SK-N-SH (cell line): ENCODE data around the gene SLC7A6OS. TPM values are rescaled to one million over a fixed set of nuclear protein-coding genes. Genes with fewer than 3 reads are reported as not detected.

Experiments used
- CTCF ChIA-PET: fragments of 300-600, 350-600 bp; formaldehyde crosslinking; extraction: SDS; loops from one replicate; lab custom pipeline; 2021; lab: Yijun Ruan, JAX
- POLR2A ChIA-PET: fragments of 350-600 bp; sonication (Branson Sonifier 250); formaldehyde crosslinking; extraction: SDS; loops from one replicate; lab custom pipeline; 2020; ENCODE audit warnings: antibody characterized with exemption, inconsistent platforms; lab: Yijun Ruan, JAX
- DNase-seq: peaks from one replicate; pipeline ENCODE4 v3.0.0; 2012
- H2AFZ ChIP-seq: fragments of 200-600 bp; sonication (generic); 2 replicates; pipeline ENCODE4 v1.8.1; 2016; ENCODE audit warnings: antibody characterized with exemption, mild to moderate bottlenecking, low read depth
- H3F3A ChIP-seq: fragments of 200-600 bp; sonication (generic); replicated peaks from 2 replicates; pipeline ENCODE3; 2016; ENCODE audit warnings: antibody characterized with exemption, mild to moderate bottlenecking; ENCODE audit not compliant: insufficient read depth
- H3K27ac ChIP-seq, 2 experiments: fragments of 200-500 bp in 1 of 2; fragments of 200-600 bp in 1 of 2; sonication (Bioruptor generic) in 1 of 2; sonication (generic), shearing (Covaris generic) in 1 of 2; 2 replicates each; pipeline versions ENCODE4 v1.5.1 to v1.6.1; 2014 to 2016; ENCODE audit warnings: low read depth in 2 of 2, inconsistent platforms in 1 of 2, low read length in 1 of 2, mild to moderate bottlenecking in 1 of 2, mixed read lengths in 1 of 2
- H3K27me3 ChIP-seq: fragments of 200-600 bp; sonication (generic), shearing (Covaris generic); 2 replicates; pipeline ENCODE4 v1.6.1; 2016; ENCODE audit warnings: mixed run types; ENCODE audit not compliant: insufficient read depth
- H3K36me3 ChIP-seq, 2 experiments: fragments of 200-500 bp in 1 of 2; fragments of 200-600 bp in 1 of 2; sonication (Bioruptor generic) in 1 of 2; sonication (generic) in 1 of 2; replicated peaks in 1 of 2; 2 replicates each; pipeline versions ENCODE3 to v1.5.1; 2014 to 2016; ENCODE audit warnings: low read length in 1 of 2, mild to moderate bottlenecking in 1 of 2; ENCODE audit not compliant: insufficient read depth in 2 of 2, control insufficient read depth in 1 of 2
- H3K4me1 ChIP-seq, 2 experiments: fragments of 200-500 bp in 1 of 2; fragments of 200-600 bp in 1 of 2; sonication (Bioruptor generic) in 1 of 2; sonication (generic), shearing (Covaris generic) in 1 of 2; 2 replicates each; pipeline versions ENCODE4 v1.5.1 to v1.6.1; 2014 to 2016; ENCODE audit warnings: low read depth in 1 of 2, low read length in 1 of 2, mixed run types in 1 of 2; ENCODE audit not compliant: insufficient read depth in 2 of 2, control insufficient read depth in 1 of 2
- H3K4me2 ChIP-seq: fragments of 200-600 bp; sonication (generic), shearing (Covaris generic); 2 replicates; pipeline ENCODE4 v1.6.1; 2017; ENCODE audit warnings: mixed run types
- H3K4me3 ChIP-seq, 2 experiments: fragments of 200-500 bp in 1 of 2; fragments of 200-600 bp in 1 of 2; sonication (Bioruptor generic) in 1 of 2; sonication (generic), shearing (Covaris generic) in 1 of 2; 2 replicates each; pipeline versions ENCODE4 v1.5.1 to v1.8.1; 2014 to 2016; ENCODE audit warnings: low read depth in 2 of 2, inconsistent platforms in 1 of 2, low read length in 1 of 2, mild to moderate bottlenecking in 1 of 2, mixed read lengths in 1 of 2, moderate library complexity in 1 of 2
- H3K79me2 ChIP-seq: fragments of 200-600 bp; sonication (generic); 2 replicates; pipeline ENCODE4 v1.8.1; 2017; ENCODE audit warnings: mild to moderate bottlenecking; ENCODE audit not compliant: insufficient read depth
- H3K9ac ChIP-seq: fragments of 200-600 bp; sonication (generic); 2 replicates; pipeline ENCODE4 v1.6.1; 2017; ENCODE audit warnings: mixed run types
- H3K9me2 ChIP-seq: fragments of 200-600 bp; sonication (generic); 2 replicates; pipeline ENCODE4 v1.6.1; 2017; ENCODE audit warnings: mixed run types
- H3K9me3 ChIP-seq: fragments of 200-600 bp; sonication (generic); 2 replicates; pipeline ENCODE4 v1.6.1; 2017; ENCODE audit warnings: mixed run types, mild to moderate bottlenecking, moderate library complexity
- H4K20me1 ChIP-seq: fragments of 200-600 bp; sonication (generic); 2 replicates; pipeline ENCODE4 v1.6.1; 2017; ENCODE audit warnings: mild to moderate bottlenecking, mixed run types; ENCODE audit not compliant: insufficient read depth
- CHD2 ChIP-seq: fragments of 150-350 bp; IDR thresholded peaks from 2 replicates; pipeline ENCODE4 v1.6.1; 2018; ENCODE audit warnings: low read length; ENCODE audit not compliant: partially characterized antibody
- ELF1 ChIP-seq: IDR thresholded peaks from 2 replicates; pipeline ENCODE4 v1.4.0; 2012
- FOSL2 ChIP-seq: IDR thresholded peaks from 2 replicates; pipeline ENCODE4 v1.4.0; 2012; ENCODE audit warnings: low read depth, mild to moderate bottlenecking, moderate library complexity, borderline replicate concordance
- FOXJ3 ChIP-seq: sonication (generic); formaldehyde crosslinking; IDR thresholded peaks from 2 replicates; pipeline ENCODE4 v1.5.1; 2020; ENCODE audit warnings: mild to moderate bottlenecking, missing genetic modification reagents
- GABPA ChIP-seq: IDR thresholded peaks from 2 replicates; pipeline ENCODE4 v1.4.0; 2012; ENCODE audit warnings: low read depth, mild to moderate bottlenecking
- GATA2 ChIP-seq: sonication (generic); formaldehyde crosslinking; IDR thresholded peaks from 2 replicates; pipeline ENCODE4 v1.5.0; 2020; ENCODE audit warnings: mild to moderate bottlenecking, missing genetic modification reagents
- IRF3 ChIP-seq: fragments of 150-350 bp; IDR thresholded peaks from 2 replicates; pipeline ENCODE4 v1.6.1; 2016; ENCODE audit warnings: mild to moderate bottlenecking, low read depth, low read length
- NFIC ChIP-seq: IDR thresholded peaks from 2 replicates; pipeline ENCODE4 v1.4.0; 2012; ENCODE audit warnings: borderline replicate concordance
- NRF1 ChIP-seq: IDR thresholded peaks from 2 replicates; pipeline ENCODE4 v1.6.1; 2012; ENCODE audit warnings: low read depth, mild to moderate bottlenecking, low read length
- POLR2AphosphoS5 ChIP-seq: IDR thresholded peaks from 2 replicates; pipeline ENCODE4 v1.6.1; 2012; ENCODE audit warnings: low read depth, low read length
- RAD21 ChIP-seq: IDR thresholded peaks from 2 replicates; pipeline ENCODE4 v1.6.1; 2012; ENCODE audit warnings: mild to moderate bottlenecking, low read length
- RFX5 ChIP-seq: IDR thresholded peaks from 2 replicates; pipeline ENCODE4 v1.6.1; 2012; ENCODE audit warnings: mild to moderate bottlenecking, improper control_type of control experiment, low read length
- RXRA ChIP-seq: IDR thresholded peaks from 2 replicates; pipeline ENCODE4 v1.4.0; 2012; ENCODE audit warnings: low read depth, mild to moderate bottlenecking, borderline replicate concordance
- SIN3A ChIP-seq: IDR thresholded peaks from 2 replicates; pipeline ENCODE4 v1.6.1; 2012; ENCODE audit warnings: low read depth, mild to moderate bottlenecking, low read length, moderate library complexity, borderline replicate concordance
- SMC3 ChIP-seq: IDR thresholded peaks from 2 replicates; pipeline ENCODE4 v1.6.1; 2012; ENCODE audit warnings: low read depth, low read length, improper control_type of control experiment
- TCF12 ChIP-seq: IDR thresholded peaks from 2 replicates; pipeline ENCODE4 v1.4.0; 2012
- TEAD4 ChIP-seq: IDR thresholded peaks from 2 replicates; pipeline ENCODE4 v1.4.0; 2012; ENCODE audit warnings: mild to moderate bottlenecking, borderline replicate concordance; ENCODE audit not compliant: insufficient read depth
- USF2 ChIP-seq: fragments of 150-350 bp; IDR thresholded peaks from 2 replicates; pipeline ENCODE4 v1.6.1; 2017; ENCODE audit warnings: antibody characterized with exemption, low read length, low read depth, borderline replicate concordance
- YY1 ChIP-seq: IDR thresholded peaks from 2 replicates; pipeline ENCODE4 v1.4.0; 2012; ENCODE audit warnings: low read depth, mild to moderate bottlenecking
- ZBTB33 ChIP-seq: IDR thresholded peaks from 2 replicates; pipeline ENCODE4 v1.4.0; 2012; ENCODE audit warnings: low read depth, borderline replicate concordance
- WGBS: methylation state at CpG from one replicate; pipeline ENCODE4 v1.1.6; 2017; ENCODE audit warnings: low lambda C conversion rate; 5-methylcytosine and 5-hydroxymethylcytosine counted together
- polyA plus RNA-seq, 3 experiments: library from polyadenylated mRNA; depleted of rRNA; stranded (reverse); fragments of >200 nt; gene quantifications; 2 replicates each; pipeline ENCODE4 v1.2.3, GENCODE V29; 2012
- TF ChIP-seq, protein P1 (sequence below): fragments of 200-600 bp; sonication (generic); IDR thresholded peaks from 2 replicates; pipeline ENCODE4 v1.6.1; 2017; ENCODE audit warnings: antibody characterized with exemption, mild to moderate bottlenecking, moderate library complexity

SLC7A6OS gene
- polyA plus RNA-seq, 1 of the 3 experiments (the other 2 are of a cell fraction), result 6.6 TPM

DNA sequence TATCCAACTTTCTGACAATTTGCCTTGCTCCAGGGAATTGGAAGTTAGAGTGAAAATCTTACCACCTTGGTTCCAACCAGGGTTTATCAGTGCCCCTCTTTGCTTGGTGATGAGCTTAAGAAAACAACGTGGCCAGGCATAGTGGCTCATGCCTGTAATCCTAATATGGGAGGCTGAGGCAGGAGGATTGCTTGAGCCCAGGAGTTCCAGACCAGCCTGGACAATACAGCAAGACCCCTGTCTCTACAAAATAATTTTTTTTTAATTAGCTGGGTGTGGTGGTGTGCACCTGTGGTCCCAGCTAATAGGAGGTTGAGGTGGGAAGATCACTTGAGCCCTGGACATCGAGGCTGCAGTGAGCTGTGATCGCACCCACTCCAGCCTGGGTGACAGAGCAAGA lies 25.1 kb downstream of the SLC7A6OS start:
- peaks cover 15% of the 10 kb centered on the region; the same call in 1 of the 2 replicates for H4K20me1 ChIP-seq
- H3K9ac ChIP-seq, result no peak overlapping the region
- H3K4me1 ChIP-seq, result no peaks in the 10 kb centered on the region
- POLR2A ChIA-PET, result no interaction called here
- no peak for DNase-seq
- H3K9me3 ChIP-seq, result no peaks in the 10 kb centered on the region
- no peak overlapping the region for H3K4me3 ChIP-seq
- H3K9me2 ChIP-seq, result no peaks in the 10 kb centered on the region
- peaks cover 17% of the 10 kb centered on the region; the same call in 1 of the 2 replicates for H3K79me2 ChIP-seq
- H3K27me3 ChIP-seq, result no peaks in the 10 kb centered on the region
- peaks cover 11 to 13% of the 10 kb centered on the region in 2 experiments for H3K36me3 ChIP-seq
- no peak overlapping the region for H3K4me2 ChIP-seq
- no peak overlapping the region for H3K27ac ChIP-seq
- TF ChIP-seq YY1 (no peak), CHD2 (no peak), POLR2AphosphoS5 (no peak), TEAD4 (no peak), NRF1 (no peak), RAD21 (no peak), RXRA (no peak), SMC3 (no peak), ZBTB33 (no peak)
- 98% methylated on average over 3 of the region's 3 CpGs for whole genome bisulfite sequencing
- H2AFZ ChIP-seq, result no peak overlapping the region
- CTCF ChIA-PET, result interaction anchor here (0.9 to 10.4 kb wide), 3 partner anchors 23 to 469 kb away, joined by 3 to 80 read pairs (median 6); partner anchors contain the start of gene SLC7A6
- no peaks in the 10 kb centered on the region for H3F3A ChIP-seq

GRCh38 chr16:68284847-68285246 lies 25.9 kb downstream of the SLC7A6OS start:
- CTCF ChIA-PET, result interaction anchor here (0.9 to 10.4 kb wide), 4 partner anchors 16 to 468 kb away, joined by 3 to 80 read pairs (median 5); partner anchors contain the start of gene SLC7A6
- no peak overlapping the region for H3K4me2 ChIP-seq
- H4K20me1 ChIP-seq, result peaks cover 15% of the 10 kb centered on the region; the same call in 1 of the 2 replicates

More at GRCh38 chr16:68284847-68285246, 25.9 kb downstream of the SLC7A6OS start:
- Histone ChIP-seq H3K4me1 (no peaks in the 10 kb centered on the region), H3K9me3 (no peaks in the 10 kb centered on the region), H3K4me3 (no peak overlapping the region), H3K9ac (no peak overlapping the region), H3K27me3 (no peaks in the 10 kb centered on the region)
- 95% methylated on average over 5 of the region's 5 CpGs for WGBS
- DNase-seq, result no peak
- no peak for TF ChIP-seq USF2
- TF ChIP-seq RFX5, result no peak
- TF ChIP-seq IRF3, result no peak
- no peak for TF ChIP-seq FOXJ3 (CRISPR knock-in tag)
- TF ChIP-seq POLR2AphosphoS5, result no peak
- no peak for TF ChIP-seq ELF1
- TF ChIP-seq, protein P1, sequence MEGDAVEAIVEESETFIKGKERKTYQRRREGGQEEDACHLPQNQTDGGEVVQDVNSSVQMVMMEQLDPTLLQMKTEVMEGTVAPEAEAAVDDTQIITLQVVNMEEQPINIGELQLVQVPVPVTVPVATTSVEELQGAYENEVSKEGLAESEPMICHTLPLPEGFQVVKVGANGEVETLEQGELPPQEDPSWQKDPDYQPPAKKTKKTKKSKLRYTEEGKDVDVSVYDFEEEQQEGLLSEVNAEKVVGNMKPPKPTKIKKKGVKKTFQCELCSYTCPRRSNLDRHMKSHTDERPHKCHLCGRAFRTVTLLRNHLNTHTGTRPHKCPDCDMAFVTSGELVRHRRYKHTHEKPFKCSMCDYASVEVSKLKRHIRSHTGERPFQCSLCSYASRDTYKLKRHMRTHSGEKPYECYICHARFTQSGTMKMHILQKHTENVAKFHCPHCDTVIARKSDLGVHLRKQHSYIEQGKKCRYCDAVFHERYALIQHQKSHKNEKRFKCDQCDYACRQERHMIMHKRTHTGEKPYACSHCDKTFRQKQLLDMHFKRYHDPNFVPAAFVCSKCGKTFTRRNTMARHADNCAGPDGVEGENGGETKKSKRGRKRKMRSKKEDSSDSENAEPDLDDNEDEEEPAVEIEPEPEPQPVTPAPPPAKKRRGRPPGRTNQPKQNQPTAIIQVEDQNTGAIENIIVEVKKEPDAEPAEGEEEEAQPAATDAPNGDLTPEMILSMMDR, result no peak
- TF ChIP-seq TCF12, result no peak
- TF ChIP-seq GABPA, result no peak
- TF ChIP-seq FOSL2, result no peak
- TF ChIP-seq SIN3A, result no peak
- no peak for TF ChIP-seq NRF1
- no peak for TF ChIP-seq NFIC
- no peak for TF ChIP-seq GATA2 (CRISPR knock-in tag)
- TF ChIP-seq ZBTB33, result no peak
- TF ChIP-seq, all 33 proteins: peak for 0
- Histone ChIP-seq H3K27ac (no peak overlapping the region), H3K79me2 (peaks cover 20% of the 10 kb centered on the region; the same call in 1 of the 2 replicates), H3K36me3 (peaks cover 7% of the 10 kb centered on the region in 2 experiments), H3F3A (no peaks in the 10 kb centered on the region), H3K9me2 (no peaks in the 10 kb centered on the region), H2AFZ (no peak overlapping the region)
- POLR2A ChIA-PET, result interaction anchor here (0.7 kb wide), 1 partner anchor 774 kb away, joined by 3 read pairs; no protein-coding TSS in a partner anchor
